Measurements from ENCODE around the gene PRLH. TPM values are rescaled to one million over a fixed set of nuclear protein-coding genes. Genes with fewer than 3 reads are reported as not detected.

The PRLH gene, protein sequence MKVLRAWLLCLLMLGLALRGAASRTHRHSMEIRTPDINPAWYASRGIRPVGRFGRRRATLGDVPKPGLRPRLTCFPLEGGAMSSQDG
- total RNA-seq = not detected in 2 replicates

DNA sequence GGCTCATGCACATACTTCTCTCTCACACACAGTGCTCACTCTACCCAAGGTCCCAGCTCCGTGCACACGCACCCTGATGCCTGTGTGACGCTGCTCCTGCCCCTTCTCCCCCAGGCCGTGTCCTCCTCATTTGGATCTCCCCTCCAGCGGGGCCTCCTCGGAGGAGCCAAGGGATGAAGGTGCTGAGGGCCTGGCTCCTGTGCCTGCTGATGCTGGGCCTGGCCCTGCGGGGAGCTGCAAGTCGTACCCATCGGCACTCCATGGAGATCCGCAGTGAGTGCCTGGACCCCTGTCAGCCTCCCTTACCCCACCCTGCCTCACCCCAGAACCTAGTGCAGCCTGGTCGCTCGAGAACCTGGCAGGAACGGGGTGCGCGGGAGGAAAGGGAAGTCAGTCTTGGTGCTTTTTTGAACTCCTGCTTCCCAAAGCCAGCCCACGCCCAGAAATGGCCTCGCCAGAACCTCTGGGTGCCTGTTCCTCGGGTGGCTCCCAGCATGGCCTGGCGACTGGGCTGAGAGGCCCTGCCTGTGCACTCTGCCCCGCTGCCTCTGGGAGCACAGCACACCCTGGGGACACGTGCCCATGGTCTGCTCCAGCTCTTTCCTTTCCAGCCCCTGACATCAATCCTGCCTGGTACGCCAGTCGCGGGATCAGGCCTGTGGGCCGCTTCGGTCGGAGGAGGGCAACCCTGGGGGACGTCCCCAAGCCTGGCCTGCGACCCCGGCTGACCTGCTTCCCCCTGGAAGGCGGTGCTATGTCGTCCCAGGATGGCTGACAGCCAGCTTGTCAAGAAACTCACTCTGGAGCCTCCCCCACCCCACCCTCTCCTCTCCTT, at the start of gene PRLH:
Gene PRLH, plus strand, starts transcription at position 174 of the 835 bp plus-strand sequence. Its CDS starts 0 bp downstream, at position 174.

DNA sequence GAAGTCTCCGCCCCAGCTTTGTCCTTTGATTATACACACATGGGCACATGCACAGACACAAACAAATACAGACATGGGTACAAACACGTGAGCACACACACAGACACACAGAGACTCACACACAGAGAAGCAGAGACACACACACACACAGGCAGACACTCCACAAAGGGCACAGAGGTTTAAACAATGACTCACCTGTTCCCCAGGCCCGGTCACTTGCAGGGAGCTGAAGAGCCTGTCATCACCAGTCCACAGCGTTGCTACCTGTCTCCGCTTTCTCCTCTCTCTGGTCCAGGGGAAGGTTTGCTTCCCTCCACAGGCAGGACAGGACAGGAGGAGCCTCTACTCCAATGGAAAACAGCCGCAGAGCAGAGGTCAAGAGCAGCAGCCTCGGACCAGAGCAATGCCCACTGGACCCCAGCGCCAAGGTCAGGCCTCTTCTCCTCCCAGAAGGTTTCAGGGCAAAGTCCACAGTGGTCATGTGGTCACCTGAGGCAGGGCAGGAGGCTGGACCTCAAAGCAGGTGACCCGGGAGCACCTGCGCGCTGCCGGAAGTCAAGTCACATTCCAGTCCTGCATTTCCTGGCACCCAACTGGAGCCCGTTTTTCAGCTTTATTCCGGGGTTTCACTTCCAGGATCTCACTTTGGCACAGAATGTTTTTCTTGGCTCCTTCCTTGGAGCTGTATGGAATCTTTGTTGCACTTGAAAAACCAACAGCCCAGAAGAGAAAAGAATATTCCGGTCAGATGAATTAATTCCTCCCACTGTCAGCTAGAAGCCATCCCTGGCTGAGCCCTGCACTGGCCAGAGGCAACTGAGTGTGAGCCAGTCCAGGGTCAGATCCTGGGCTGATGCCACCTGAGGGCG, 24.1 kb downstream of the PRLH start, which contains the start of gene RAB17:
Gene RAB17, minus strand, starts transcription at position 463 of the 869 bp plus-strand sequence. CDS start 4,580 bp downstream, outside the sequence.

Other genes starting within 250 kb of the PRLH start
- 209 and 496 TPM in 2 replicates for gene COL6A3, start 152.4 kb upstream of the PRLH start, total RNA-seq
- gene MLPH, start 79.3 kb upstream of the PRLH start, total RNA-seq = 79.8 and 114 TPM in 2 replicates
- gene RAB17, start 24.2 kb downstream of the PRLH start, total RNA-seq = 0.63 TPM in 1 of 2 replicates, not detected in the other
- 33.6 and 49.5 TPM in 2 replicates for gene LRRFIP1, start 61.0 kb downstream of the PRLH start, total RNA-seq
- gene RBM44, start 232.2 kb downstream of the PRLH start, total RNA-seq = 0.49 and 0.51 TPM in 2 replicates

Data from mesangial cell (primary cell).